ENCODE measurements around the gene PPP1R3E.

The PPP1R3E gene

GRCh38 chr14:23323838-23324454, 21.3 kb upstream of the PPP1R3E start:
- DNase-seq (ENCODE audit: extremely low read depth in 1 of 2, low read depth in 1 of 2) = no peak

GRCh38 chr14:23322568-23323517, 20.2 kb upstream of the PPP1R3E start:
- DNase-seq (ENCODE audit: extremely low read depth in 1 of 2, low read depth in 1 of 2) = no peak

- DNase-seq (ENCODE audit: extremely low read depth in 1 of 2, low read depth in 1 of 2) = no peak
Measured at GRCh38 chr14:23321572-23322547, 19.2 kb upstream of the PPP1R3E start.

DNA sequence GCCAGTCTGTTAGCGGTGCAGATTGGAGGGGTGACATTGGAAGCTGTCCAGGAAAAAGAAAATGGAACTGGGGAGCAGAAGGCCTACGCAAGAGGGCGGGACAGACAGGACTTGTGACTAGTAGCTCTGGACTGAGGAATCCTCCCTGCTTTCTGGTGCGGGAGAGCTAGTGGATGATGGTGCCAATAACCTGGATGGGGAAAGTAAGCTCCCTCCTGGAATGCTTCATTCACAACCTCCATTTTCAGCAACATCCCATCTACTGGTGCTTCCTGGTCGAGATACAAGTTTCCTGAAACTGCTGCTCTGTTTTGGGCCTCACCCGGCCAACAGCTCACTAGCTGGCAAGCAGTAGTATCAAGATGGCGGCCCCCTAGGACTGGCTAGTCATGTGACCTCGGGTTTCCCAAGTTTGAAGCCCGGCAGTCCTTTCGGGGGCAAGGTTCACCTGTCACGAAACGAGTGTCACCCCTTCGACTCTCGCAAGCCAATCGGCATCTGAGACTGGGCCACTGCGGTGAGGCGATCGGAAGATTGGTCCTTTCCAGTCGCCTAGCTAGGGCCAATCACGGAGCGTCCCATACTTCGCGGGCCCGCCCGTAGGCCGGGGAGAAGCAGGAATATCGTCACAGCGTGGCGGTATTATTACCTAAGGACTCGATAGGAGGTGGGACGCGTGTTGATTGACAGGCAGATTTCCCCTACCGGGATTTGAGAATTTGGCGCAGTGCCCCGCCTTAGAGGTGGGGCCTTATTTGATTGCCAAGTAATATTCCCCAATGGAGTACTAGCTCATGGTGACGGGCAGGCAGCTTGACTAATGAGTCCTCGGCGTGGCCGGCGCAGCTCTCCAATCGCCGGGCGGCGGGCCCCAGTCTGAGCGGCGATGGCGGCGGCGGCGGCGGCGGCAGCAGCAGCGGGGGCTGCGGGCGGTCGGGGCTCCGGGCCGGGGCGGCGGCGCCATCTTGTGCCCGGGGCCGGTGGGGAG, 18.2 kb upstream of the PPP1R3E start, which contains the start of gene PABPN1:
TSS of gene PABPN1 (plus strand) at position 874 of the 988 bp plus-strand sequence. CDS start at position 887, 13 bp downstream.
- DNase-seq (ENCODE audit: extremely low read depth in 1 of 2, low read depth in 1 of 2) = peak; percentile 90 to 96

DNA sequence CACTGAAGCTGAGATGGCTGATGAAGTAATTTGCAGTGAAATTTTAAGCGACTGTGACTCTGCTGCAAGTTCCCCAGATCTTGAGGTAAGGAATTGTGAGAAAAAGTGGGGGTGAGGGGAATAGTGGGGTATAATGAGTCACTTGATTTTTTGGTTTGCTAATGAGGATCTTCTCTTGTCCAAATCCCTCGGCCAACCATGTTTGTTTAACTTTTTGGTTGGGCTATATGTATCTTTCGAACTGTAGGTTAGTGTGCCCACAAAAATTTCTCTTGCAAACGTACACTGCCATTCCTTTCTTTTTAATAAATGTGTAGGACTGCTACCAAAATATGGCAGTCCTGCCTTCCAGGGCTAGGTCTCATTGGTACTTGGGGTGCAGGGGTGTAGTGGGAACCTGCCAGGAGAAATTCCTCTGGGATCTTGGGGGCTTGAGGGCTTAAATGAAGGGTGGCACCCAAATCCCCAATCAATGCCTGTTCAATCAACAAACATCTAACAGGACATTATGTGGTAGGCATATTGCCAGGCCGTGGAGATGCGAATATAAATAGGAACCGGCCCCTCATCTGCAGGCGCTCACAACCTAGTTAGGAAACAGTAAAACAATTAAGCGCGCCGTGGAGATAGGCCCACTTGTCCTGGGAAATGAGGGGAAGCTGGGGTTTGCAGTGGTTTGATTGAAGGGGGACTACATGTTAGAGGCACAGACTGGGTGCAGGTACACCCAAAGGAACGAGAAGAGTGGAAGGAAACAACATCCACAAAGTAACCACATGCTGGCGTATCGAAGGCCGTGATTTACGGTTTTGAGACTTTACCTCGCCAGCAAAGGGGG, 17.3 kb upstream of the PPP1R3E start:
- DNase-seq (ENCODE audit: extremely low read depth in 1 of 2, low read depth in 1 of 2) = no peak

DNA sequence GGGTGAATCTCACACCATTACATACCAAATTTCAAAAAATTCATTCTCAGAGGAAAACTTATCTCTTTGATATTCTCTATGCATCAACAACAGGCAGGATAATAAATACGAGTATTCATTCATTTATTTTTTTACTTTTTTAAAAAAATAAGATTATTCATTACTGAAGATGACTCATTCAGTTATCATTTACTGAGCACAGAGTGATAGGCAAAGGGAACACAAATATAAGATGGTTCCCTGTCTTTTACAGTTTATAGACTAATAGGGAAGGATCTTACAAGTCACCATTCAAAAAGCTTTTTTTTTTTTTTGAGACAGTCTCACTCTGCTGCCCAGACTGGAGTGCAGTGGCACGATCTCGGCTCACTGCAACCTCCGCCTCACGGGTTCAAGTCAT, 13.6 kb upstream of the PPP1R3E start:
- DNase-seq (ENCODE audit: extremely low read depth in 1 of 2, low read depth in 1 of 2) = no peak

- no peak for DNase-seq (ENCODE audit: extremely low read depth in 1 of 2, low read depth in 1 of 2)
Measured at GRCh38 chr14:23310546-23310945, 7.9 kb upstream of the PPP1R3E start.

GRCh38 chr14:23308721-23309445, 6.2 kb upstream of the PPP1R3E start:
- no peak for DNase-seq (ENCODE audit: extremely low read depth in 1 of 2, low read depth in 1 of 2)

DNA sequence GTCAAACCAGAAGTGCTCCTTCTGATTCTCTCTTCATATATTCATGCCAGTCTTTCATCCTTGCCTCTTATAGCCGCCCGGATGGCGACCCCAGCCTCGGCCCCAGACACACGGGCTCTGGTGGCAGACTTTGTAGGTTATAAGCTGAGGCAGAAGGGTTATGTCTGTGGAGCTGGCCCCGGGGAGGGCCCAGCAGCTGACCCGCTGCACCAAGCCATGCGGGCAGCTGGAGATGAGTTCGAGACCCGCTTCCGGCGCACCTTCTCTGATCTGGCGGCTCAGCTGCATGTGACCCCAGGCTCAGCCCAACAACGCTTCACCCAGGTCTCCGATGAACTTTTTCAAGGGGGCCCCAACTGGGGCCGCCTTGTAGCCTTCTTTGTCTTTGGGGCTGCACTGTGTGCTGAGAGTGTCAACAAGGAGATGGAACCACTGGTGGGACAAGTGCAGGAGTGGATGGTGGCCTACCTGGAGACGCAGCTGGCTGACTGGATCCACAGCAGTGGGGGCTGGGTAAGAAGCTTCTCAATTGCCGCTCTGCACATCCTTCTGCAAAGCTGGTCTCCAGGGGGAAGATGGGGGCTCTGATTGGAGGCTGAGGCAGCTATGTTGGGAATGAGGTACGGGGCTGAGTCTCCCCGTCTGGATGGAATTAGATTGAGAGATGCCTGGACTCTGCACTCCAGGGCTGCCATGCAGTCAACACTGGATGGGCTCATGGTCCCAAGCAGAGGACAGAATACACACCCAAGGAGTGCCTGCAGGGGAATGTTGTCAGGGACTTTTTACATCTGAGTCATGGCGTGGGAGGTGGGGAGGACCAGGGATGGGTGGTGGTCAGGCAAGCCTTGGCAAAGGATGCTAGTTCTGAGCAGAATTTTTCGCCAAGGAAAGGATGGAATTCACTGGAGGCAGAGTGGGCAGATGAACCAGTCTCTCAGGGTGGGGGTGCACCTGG, 5.3 kb upstream of the PPP1R3E start:
- DNase-seq (ENCODE audit: extremely low read depth in 1 of 2, low read depth in 1 of 2) = no peak

DNA sequence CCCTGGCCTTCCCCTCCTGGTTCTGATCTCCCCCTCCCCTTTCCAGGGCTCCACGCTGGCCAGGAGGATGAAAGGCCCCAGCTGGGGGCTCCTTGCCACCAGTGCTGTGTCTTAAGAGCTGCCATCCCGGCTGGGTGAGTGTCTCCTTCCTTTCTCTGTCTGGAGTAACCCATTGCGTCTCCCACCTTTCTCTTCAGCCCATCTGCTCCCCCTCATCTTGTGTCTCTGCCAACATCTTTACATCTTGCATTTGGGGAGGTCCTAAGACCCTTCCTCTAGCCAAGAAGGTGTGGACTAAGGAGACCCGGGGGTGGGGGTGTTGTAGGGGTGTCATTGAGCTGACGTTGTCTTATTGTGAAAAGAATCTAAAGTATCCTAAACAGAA, 4.5 kb upstream of the PPP1R3E start:
- DNase-seq (ENCODE audit: extremely low read depth in 1 of 2, low read depth in 1 of 2) = no peak

DNA sequence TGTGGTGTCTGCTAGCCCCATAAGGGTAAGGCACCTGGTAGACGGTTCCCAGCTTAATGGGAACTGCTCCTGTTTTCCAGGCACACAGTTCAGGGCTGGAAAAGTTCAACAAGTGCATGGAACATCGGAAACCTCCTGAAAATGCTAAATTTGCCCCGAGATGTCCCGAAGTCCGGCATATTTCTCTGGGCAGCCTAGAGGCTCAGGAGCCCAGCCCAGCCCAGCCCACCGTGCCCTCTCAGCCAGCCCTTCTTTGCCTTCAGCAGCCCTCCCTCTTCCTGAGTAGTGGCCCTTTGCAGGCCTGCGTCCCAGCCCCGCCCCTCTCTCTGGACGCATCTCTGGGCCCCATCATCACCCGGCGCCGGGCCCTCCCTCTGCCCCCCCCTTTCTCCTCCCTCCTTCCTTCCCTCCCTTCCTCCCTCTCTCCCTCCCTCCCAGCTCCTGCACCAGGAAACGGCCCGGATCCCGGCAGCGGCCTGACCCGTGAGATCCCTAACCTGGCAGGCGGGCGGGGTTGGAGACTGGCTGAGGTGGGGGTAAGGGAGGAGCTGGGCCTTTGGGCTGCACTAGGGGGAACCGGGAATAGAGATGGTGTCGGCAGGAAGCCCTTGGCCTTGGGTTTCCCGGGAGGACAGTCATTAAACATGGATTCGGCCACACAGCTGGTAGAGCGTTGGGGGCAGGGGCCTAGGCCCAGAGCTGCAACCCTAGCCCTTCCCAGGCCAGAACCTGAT, 3.9 kb upstream of the PPP1R3E start, which contains the start of gene BCL2L2:
TSS of gene BCL2L2 (plus strand) at position 422 of the 734 bp plus-strand sequence. CDS start 935 bp downstream, outside the sequence.
- DNase-seq (ENCODE audit: extremely low read depth in 1 of 2, low read depth in 1 of 2) = no peak

- DNase-seq (ENCODE audit: extremely low read depth in 1 of 2, low read depth in 1 of 2) = no peak
Measured at GRCh38 chr14:23301969-23302289, 730 bp downstream of the PPP1R3E start.

- DNase-seq (ENCODE audit: extremely low read depth in 1 of 2, low read depth in 1 of 2) = peak; percentile 85 to 96
Measured at GRCh38 chr14:23301288-23301968, 1.2 kb downstream of the PPP1R3E start.

DNA sequence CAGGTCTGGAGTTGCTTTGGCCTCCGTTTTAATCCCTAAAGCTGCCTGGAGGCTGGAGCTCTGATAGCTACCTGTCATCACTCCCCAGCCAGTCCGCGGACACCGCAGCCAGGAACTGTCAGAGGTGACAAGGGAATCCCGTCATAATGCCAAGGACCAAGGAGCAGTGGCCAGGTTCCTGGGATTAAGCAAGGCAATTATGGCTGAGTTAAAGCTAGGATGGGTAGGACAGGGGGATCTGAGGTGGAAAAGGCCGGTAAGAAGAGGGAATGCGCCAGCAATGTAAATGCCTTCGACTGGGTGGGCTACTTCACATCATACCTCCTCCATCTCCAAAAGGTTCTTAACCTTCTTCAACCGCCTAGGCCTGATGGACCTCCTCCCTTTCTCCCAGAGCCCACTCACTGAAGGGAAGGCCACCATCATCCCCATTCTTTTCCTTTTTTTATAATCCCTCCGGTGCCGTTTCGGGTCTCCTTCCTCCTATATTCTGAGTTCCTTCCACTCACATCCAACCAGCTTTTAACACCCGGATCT, 1.9 kb downstream of the PPP1R3E start:
- no peak for DNase-seq (ENCODE audit: extremely low read depth in 1 of 2, low read depth in 1 of 2)

- DNase-seq (ENCODE audit: extremely low read depth in 1 of 2, low read depth in 1 of 2) = no peak
Measured at GRCh38 chr14:23299986-23300686, 2.5 kb downstream of the PPP1R3E start.
